ENCODE data around the gene GTF2H4. TPM values are rescaled to one million over a fixed set of nuclear protein-coding genes. Genes with fewer than 3 reads are reported as not detected.
A peak's percentile ranks its signal among the peaks of the same experiment; 100 is the strongest.
"Not testable (repeated sequence)": the region's sequence is repeated elsewhere in the genome, so short reads cannot be mapped to it uniquely, and the experiment has no call there.

The GTF2H4 gene
- 10 to 100 TPM; 15.8 to 25.7 TPM for total RNA-seq

- H3K36me3 ChIP-seq: no peaks in the 10 kb centered on the region
- intact Hi-C loops (cut with DNase I): no loop called here
- H3K27ac ChIP-seq: peak within 1 kb of the TSS; percentile 37
- H3K9ac ChIP-seq (ENCODE audit: low read depth in 2 of 2, low read length in 2 of 2): peak within 1 kb of the TSS; percentile 71 to 91
- H3K4me1 ChIP-seq: peaks cover 3% of the 10 kb centered on the region
- DNase-seq: peak; percentile 98
- no peaks in the 10 kb centered on the region for H3K27me3 ChIP-seq
- no peak for TF ChIP-seq CTCF (IDR thresholded peaks at IDR 0.05)
- H3K9me3 ChIP-seq: no peaks in the 10 kb centered on the region
- peak within 1 kb of the TSS; percentile 85 for H3K4me3 ChIP-seq
These were observed at the start of gene GTF2H4 for GRCh38 chr6:30907758-30908591. TSS of gene GTF2H4 (plus strand) at chr6:30908207.

- H3K9me3 ChIP-seq; H3K4me3 ChIP-seq; intact Hi-C loops (cut with DNase I); H3K4me1 ChIP-seq; H3K9ac ChIP-seq (ENCODE audit: low read depth in 2 of 2, low read length in 2 of 2); H3K27ac ChIP-seq; H3K36me3 ChIP-seq; DNase-seq; H3K27me3 ChIP-seq: not testable (repeated sequence)
These were observed 48.3 kb upstream of the GTF2H4 start for GRCh38 chr6:30859726-30860125.

- intact Hi-C loops (cut with DNase I): no loop called here
- H3K4me3 ChIP-seq: no peak overlapping the region
- no peak for TF ChIP-seq CTCF (IDR thresholded peaks at IDR 0.05)
- H3K4me1 ChIP-seq: no peaks in the 10 kb centered on the region
- no peak overlapping the region for H3K27ac ChIP-seq
- H3K27me3 ChIP-seq: no peaks in the 10 kb centered on the region
- DNase-seq: no peak
- H3K9ac ChIP-seq (ENCODE audit: low read depth in 2 of 2, low read length in 2 of 2): no peak overlapping the region
- no peaks in the 10 kb centered on the region for H3K36me3 ChIP-seq
- no peaks in the 10 kb centered on the region for H3K9me3 ChIP-seq
These were observed 46.6 kb upstream of the GTF2H4 start for GRCh38 chr6:30861257-30862048.

- intact Hi-C loops (cut with DNase I): no loop called here
- Histone ChIP-seq H3K9me3 (no peaks in the 10 kb centered on the region), H3K36me3 (no peaks in the 10 kb centered on the region), H3K4me3 (no peak overlapping the region), H3K27me3 (no peaks in the 10 kb centered on the region), H3K27ac (no peak overlapping the region), H3K9ac (ENCODE audit: low read depth in 2 of 2, low read length in 2 of 2) (no peak overlapping the region), H3K4me1 (no peaks in the 10 kb centered on the region)
- DNase-seq: no peak
- no peak for TF ChIP-seq CTCF (IDR thresholded peaks at IDR 0.05)
These were observed 45.7 kb upstream of the GTF2H4 start for GRCh38 chr6:30862156-30862875.

GRCh38 chr6:30864325-30864724 lies 43.7 kb upstream of the GTF2H4 start:
- Histone ChIP-seq H3K27ac (no peak overlapping the region), H3K4me3 (no peak overlapping the region), H3K36me3 (no peaks in the 10 kb centered on the region), H3K27me3 (no peaks in the 10 kb centered on the region), H3K4me1 (no peaks in the 10 kb centered on the region), H3K9ac (ENCODE audit: low read depth in 2 of 2, low read length in 2 of 2) (no peak overlapping the region), H3K9me3 (no peaks in the 10 kb centered on the region)
- intact Hi-C loops (cut with DNase I): no loop called here
- no peak for DNase-seq
- no peak for TF ChIP-seq CTCF (IDR thresholded peaks at IDR 0.05)

- H3K36me3 ChIP-seq; H3K9ac ChIP-seq (ENCODE audit: low read depth in 2 of 2, low read length in 2 of 2); H3K9me3 ChIP-seq; H3K4me1 ChIP-seq; H3K4me3 ChIP-seq; H3K27ac ChIP-seq; H3K27me3 ChIP-seq; intact Hi-C loops (cut with DNase I); DNase-seq: not testable (repeated sequence)
These were observed 38.7 kb upstream of the GTF2H4 start for GRCh38 chr6:30869241-30869749.

Measured in colonic mucosa (tissue), 4 donors.